Endothelial cell of umbilical vein (primary cell): ENCODE results near the gene NEMF.

ENCODE experiments used
- POLR2A ChIP-seq: IDR thresholded peaks from 2 replicates; pipeline ENCODE4 v1.6.1; 2012; ENCODE audit warnings: low read depth, mild to moderate bottlenecking, control low read depth, low read length
- TF ChIP-seq, protein P1 (sequence below), 2 donors: IDR thresholded peaks; 1 replicate in 1 of 2; 2 replicates in 1 of 2; pipeline ENCODE4 v1.5.1; 2011; ENCODE audit warnings: low read length in 2 of 2, mild to moderate bottlenecking in 2 of 2, moderate library complexity in 2 of 2, control low read depth in 1 of 2, inconsistent platforms in 1 of 2, low read depth in 1 of 2; ENCODE audit not compliant: insufficient read depth in 1 of 2; ENCODE audit errors: extremely low read depth in 1 of 2

GRCh38 chr14:49896966-49897365 is 44.4 kb upstream of the NEMF start:
- TF ChIP-seq, protein P1, sequence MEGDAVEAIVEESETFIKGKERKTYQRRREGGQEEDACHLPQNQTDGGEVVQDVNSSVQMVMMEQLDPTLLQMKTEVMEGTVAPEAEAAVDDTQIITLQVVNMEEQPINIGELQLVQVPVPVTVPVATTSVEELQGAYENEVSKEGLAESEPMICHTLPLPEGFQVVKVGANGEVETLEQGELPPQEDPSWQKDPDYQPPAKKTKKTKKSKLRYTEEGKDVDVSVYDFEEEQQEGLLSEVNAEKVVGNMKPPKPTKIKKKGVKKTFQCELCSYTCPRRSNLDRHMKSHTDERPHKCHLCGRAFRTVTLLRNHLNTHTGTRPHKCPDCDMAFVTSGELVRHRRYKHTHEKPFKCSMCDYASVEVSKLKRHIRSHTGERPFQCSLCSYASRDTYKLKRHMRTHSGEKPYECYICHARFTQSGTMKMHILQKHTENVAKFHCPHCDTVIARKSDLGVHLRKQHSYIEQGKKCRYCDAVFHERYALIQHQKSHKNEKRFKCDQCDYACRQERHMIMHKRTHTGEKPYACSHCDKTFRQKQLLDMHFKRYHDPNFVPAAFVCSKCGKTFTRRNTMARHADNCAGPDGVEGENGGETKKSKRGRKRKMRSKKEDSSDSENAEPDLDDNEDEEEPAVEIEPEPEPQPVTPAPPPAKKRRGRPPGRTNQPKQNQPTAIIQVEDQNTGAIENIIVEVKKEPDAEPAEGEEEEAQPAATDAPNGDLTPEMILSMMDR (IDR thresholded peaks at IDR 0.05; ENCODE audit: extremely low read depth in 1 of 2, insufficient read depth in 1 of 2, low read depth in 1 of 2, low read length in 2 of 2): no peak
- no peak for TF ChIP-seq POLR2A
